Measurements from ENCODE around the gene KCTD19. TPM values are rescaled to one million over a fixed set of nuclear protein-coding genes. Genes with fewer than 3 reads are reported as not detected.
A peak's percentile ranks its signal among the peaks of the same experiment; 100 is the strongest.

Gene KCTD19
- total RNA-seq, 2 donors from 2014 or later: 7.0 TPM; not detected in 1

DNA sequence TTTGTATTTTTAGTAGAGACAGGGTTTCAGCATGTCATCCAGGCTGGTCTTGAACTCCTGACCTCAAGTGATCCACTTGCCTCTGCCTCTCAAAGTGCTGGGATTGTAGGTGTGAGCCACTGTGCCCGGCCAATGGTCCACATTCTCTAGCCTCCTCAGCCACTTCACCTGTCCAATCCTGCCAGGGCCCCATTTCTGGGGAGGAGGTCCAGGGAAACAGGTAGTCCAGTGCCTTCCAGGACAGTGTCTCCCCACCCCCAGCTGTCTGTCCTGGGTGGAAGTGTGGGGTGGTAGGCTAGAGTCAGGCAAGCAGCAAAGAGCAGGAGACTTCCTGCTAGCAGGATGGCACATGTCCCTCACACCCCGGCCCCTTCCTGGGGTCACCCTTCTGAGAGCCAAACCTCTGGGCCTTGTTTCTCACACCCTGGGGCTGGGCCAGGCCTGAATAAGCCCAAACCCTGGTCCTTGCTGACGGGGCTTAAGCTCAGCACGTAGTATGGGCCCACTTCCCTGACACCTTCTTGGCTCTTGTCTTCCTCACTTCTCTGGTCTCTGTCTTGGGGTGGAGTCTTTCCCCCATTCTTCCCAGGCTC, 84.3 kb downstream of the KCTD19 start:
- intact Hi-C loops (cut with DNase I): no loop called here
- H3K9me3 ChIP-seq: no peaks in the 10 kb centered on the region
- peaks cover 24% of the 10 kb centered on the region for H3K4me1 ChIP-seq (replicated peaks)
- H3K4me3 ChIP-seq: no peak overlapping the region
- no peak for TF ChIP-seq POLR2AphosphoS5 (IDR thresholded peaks at IDR 0.05)
- TF ChIP-seq, protein P1, sequence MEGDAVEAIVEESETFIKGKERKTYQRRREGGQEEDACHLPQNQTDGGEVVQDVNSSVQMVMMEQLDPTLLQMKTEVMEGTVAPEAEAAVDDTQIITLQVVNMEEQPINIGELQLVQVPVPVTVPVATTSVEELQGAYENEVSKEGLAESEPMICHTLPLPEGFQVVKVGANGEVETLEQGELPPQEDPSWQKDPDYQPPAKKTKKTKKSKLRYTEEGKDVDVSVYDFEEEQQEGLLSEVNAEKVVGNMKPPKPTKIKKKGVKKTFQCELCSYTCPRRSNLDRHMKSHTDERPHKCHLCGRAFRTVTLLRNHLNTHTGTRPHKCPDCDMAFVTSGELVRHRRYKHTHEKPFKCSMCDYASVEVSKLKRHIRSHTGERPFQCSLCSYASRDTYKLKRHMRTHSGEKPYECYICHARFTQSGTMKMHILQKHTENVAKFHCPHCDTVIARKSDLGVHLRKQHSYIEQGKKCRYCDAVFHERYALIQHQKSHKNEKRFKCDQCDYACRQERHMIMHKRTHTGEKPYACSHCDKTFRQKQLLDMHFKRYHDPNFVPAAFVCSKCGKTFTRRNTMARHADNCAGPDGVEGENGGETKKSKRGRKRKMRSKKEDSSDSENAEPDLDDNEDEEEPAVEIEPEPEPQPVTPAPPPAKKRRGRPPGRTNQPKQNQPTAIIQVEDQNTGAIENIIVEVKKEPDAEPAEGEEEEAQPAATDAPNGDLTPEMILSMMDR (IDR thresholded peaks at IDR 0.05): no peak
- TF ChIP-seq POLR2A (IDR thresholded peaks at IDR 0.05): no peak
- 80% methylated on average over 4 of the region's 4 CpGs for WGBS
- DNase-seq (ENCODE audit: low spot score): no peak
- H3K36me3 ChIP-seq: no peaks in the 10 kb centered on the region
- no peaks in the 10 kb centered on the region for H3K27me3 ChIP-seq (replicated peaks; ENCODE audit: insufficient read depth)
- peak overlapping the region in 1 of 2 donors; percentile 80 for H3K27ac ChIP-seq

DNA sequence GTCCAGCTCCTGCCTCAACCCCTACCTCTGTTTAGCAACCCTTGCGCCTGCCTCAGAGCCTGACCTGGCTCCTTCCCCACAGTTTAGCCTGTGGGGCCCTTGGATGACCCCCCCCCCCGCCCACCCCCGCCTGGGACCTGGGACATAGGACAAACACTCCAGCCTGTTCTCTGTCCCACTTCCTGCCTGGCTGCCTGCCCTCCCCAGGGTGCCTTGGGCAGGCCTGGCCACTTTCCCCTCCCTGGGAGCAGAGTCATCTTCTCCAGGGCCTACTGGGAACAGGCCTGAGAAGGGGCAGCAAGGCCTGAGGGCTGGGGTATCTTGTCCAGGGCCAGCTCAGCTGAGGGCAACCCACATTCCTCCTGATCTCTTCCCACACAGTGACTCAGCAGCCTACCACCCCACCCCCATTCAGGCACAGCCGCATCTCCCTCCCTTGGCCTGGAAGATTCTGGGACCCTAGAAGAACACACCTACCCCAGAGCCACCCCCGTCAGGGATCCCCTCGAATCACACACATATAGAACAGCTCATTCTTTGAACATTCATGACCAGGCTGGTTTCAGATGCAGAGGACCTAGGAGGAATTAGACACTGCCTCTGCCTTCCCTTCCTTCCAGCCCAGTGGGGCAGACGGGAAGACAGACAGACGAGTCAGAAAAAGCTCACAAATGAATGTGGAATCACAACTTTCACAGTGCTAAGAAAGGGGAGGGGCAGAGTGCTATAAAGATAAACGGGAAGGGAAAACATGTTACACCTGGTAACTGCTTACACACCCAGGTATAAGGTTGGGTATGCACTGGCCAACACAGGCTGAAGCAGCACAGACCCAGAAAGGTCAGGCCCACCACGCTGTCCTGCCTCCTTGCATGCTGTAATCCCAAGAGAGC, 85.3 kb downstream of the KCTD19 start:
- Histone ChIP-seq H3K4me1 (replicated peaks) (peaks cover 24% of the 10 kb centered on the region), H3K27me3 (replicated peaks; ENCODE audit: insufficient read depth) (no peaks in the 10 kb centered on the region), H3K36me3 (no peaks in the 10 kb centered on the region), H3K9me3 (no peaks in the 10 kb centered on the region), H3K4me3 (no peak overlapping the region), H3K27ac (peak overlapping the region; percentile 75 to 80)
- WGBS: 54% methylated on average over 10 of the region's 10 CpGs
- intact Hi-C loops (cut with DNase I): no loop called here
- peak; percentile 73 for DNase-seq (ENCODE audit: low spot score)
- TF ChIP-seq POLR2A (IDR thresholded peaks at IDR 0.05): no peak
- TF ChIP-seq POLR2AphosphoS5 (IDR thresholded peaks at IDR 0.05): peak; percentile 49

DNA sequence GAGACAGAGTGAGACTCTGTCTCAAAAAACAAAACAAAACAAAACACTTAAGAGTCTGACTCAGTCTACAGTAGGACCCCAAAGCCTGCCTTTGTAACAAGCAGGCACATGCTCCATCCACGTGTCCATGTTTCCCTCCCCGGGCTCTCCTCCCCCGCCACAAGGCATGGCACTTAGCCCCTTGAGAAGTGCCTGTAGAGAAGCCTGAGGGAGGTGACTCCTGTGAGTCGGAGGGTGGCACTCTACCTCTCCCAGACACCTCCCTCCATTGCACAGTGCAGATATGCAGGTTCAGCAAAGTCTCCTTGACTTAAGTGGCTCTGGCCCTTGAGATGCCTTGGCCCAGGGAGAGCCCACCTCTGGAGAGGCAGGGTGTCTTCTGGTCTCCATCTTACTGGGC, 86.0 kb downstream of the KCTD19 start:
- peak overlapping the region; percentile 75 to 80 for H3K27ac ChIP-seq
- no peaks in the 10 kb centered on the region for H3K36me3 ChIP-seq
- no peaks in the 10 kb centered on the region for H3K27me3 ChIP-seq (replicated peaks; ENCODE audit: insufficient read depth)
- TF ChIP-seq, protein P1 (IDR thresholded peaks at IDR 0.05): no peak
- TF ChIP-seq POLR2AphosphoS5 (IDR thresholded peaks at IDR 0.05): no peak
- no peak for TF ChIP-seq POLR2A (IDR thresholded peaks at IDR 0.05)
- intact Hi-C loops (cut with DNase I): no loop called here
- no peak overlapping the region for H3K4me3 ChIP-seq
- H3K4me1 ChIP-seq (replicated peaks): peaks cover 20% of the 10 kb centered on the region
- 79% methylated on average over 4 of the region's 4 CpGs for WGBS
- no peak for DNase-seq (ENCODE audit: low spot score)
- H3K9me3 ChIP-seq: no peaks in the 10 kb centered on the region

Other genes with a start within 250 kb of the KCTD19 start
- 10 to 100 TPM; 30.1 to 31.9 TPM for gene PHAF1, start 216.8 kb downstream of the KCTD19 start, total RNA-seq
- gene B3GNT9, start 175.7 kb downstream of the KCTD19 start, total RNA-seq: 10 to 100 TPM; 32.1 to 37.3 TPM
- 10 to 100 TPM; 33.3 to 56.3 TPM for gene TRADD, start 166.8 kb downstream of the KCTD19 start, total RNA-seq
- 100 to 1,000 TPM in 1 of 2 donors, 10 to 100 TPM in 1; 67.9 to 124 TPM for gene FBXL8, start 166.8 kb downstream of the KCTD19 start, total RNA-seq
- 100 to 1,000 TPM; 109 to 137 TPM for gene HSF4, start 162.0 kb downstream of the KCTD19 start, total RNA-seq
- 100 to 1,000 TPM in 1 of 2 donors, 10 to 100 TPM in 1; 60.8 to 129 TPM for gene NOL3, start 156.2 kb downstream of the KCTD19 start, total RNA-seq
- gene MATCAP1, start 142.8 kb downstream of the KCTD19 start, total RNA-seq: 10 to 100 TPM; 13.9 to 28.9 TPM
- gene EXOC3L1, start 136.6 kb downstream of the KCTD19 start, total RNA-seq: 1 to 10 TPM; 1.1 to 8.2 TPM
- gene E2F4, start 134.6 kb downstream of the KCTD19 start, total RNA-seq: 100 to 1,000 TPM in 1 of 2 donors, 10 to 100 TPM in 1; 91.6 to 105 TPM
- 10 to 100 TPM; 24.8 to 36.7 TPM for gene ELMO3, start 127.6 kb downstream of the KCTD19 start, total RNA-seq
- 10 to 100 TPM; 39.1 to 57.1 TPM for gene TMEM208, start 99.6 kb downstream of the KCTD19 start, total RNA-seq
- 10 to 100 TPM; 11.2 to 46.1 TPM for gene FHOD1, start 79.3 kb downstream of the KCTD19 start, total RNA-seq
- 1 to 10 TPM in 1 of 2 donors, under 1 TPM in 1; 0.27 to 2.6 TPM for gene SLC9A5, start 77.8 kb downstream of the KCTD19 start, total RNA-seq
- 10 to 100 TPM in 1 of 2 donors, 1 to 10 TPM in 1; 7.7 to 57.8 TPM for gene PLEKHG4, start 47.2 kb downstream of the KCTD19 start, total RNA-seq
- 1 to 10 TPM in 1 of 2 donors, not detected in 1; 4.6 TPM for gene LRRC36, start 74 bp upstream of the KCTD19 start, total RNA-seq
- gene TPPP3, start 66.8 kb upstream of the KCTD19 start, total RNA-seq: 1 to 10 TPM; 3.4 to 10.0 TPM
- gene ZDHHC1, start 89.7 kb upstream of the KCTD19 start, total RNA-seq: 10 to 100 TPM; 20.3 to 69.8 TPM
- gene HSD11B2, start 104.4 kb upstream of the KCTD19 start, total RNA-seq: 10 to 100 TPM; 11.4 to 35.6 TPM
- 100 to 1,000 TPM in 1 of 2 donors, 10 to 100 TPM in 1; 98.3 to 138 TPM for gene ATP6V0D1, start 154.4 kb upstream of the KCTD19 start, total RNA-seq
- gene AGRP, start 156.8 kb upstream of the KCTD19 start, total RNA-seq: 1 to 10 TPM in 1 of 2 donors, not detected in 1; 1.5 TPM
- 100 to 1,000 TPM in 1 of 2 donors, 10 to 100 TPM in 1; 32.5 to 121 TPM for gene RIPOR1, start 202.1 kb upstream of the KCTD19 start, total RNA-seq
- gene CTCF, start 235.8 kb upstream of the KCTD19 start, total RNA-seq: 10 to 100 TPM; 39.9 to 48.9 TPM

Measured in prostate gland (tissue), 2 donors.